Activated gamma-delta T cell (primary cell): Measurements from ENCODE around the gene GYS1.

Experiments used
- DNase-seq: peaks from one replicate; lab custom pipeline; 2025; lab: John Stamatoyannopoulos, UW

The GYS1 gene

GRCh38 chr19:48988860-48989259 lies 4.2 kb downstream of the GYS1 start:
- DNase-seq = no peak

DNA sequence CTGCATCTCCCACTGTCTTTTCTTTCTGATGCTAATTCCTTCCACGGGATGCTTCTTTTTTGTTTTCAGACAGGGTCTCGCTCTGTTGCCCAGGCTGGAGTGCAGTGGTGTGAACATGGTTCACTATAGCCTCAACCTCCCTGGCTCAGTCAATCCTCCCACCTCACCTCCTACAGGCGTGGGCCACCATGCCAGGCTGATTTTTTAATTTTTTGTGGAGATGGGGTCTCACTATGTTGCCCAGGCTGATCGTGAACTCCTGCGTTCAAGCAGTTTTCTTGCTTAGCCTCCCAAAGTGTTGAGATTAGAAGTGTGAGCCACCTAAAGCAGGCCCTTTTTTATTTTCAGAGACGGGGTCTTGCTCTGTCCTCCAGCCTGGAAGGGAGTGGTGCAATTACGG lies 4.8 kb downstream of the GYS1 start:
- no peak for DNase-seq

DNA sequence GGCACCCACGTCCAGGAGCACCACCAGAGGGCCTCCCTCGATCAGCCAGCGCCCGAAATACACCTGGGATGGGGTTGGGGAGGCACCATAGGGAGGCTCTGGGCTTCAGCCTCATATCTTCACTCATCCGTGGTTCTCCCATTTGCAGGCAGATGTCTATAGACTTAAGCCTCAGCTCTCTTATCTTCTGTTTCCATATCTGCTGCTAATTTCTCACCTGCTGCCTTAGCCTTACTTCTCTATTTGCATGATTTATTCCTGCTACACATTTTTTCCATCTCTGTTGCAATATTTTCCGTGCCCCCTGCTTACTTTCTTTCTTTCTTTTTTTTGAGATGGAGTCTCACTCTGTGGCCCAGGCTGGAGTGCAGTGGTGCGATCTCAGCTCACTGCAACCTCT lies 5.8 kb downstream of the GYS1 start:
- no peak for DNase-seq

GRCh38 chr19:48986211-48986610 lies 6.9 kb downstream of the GYS1 start:
- no peak for DNase-seq

- DNase-seq = no peak
Observed at GRCh38 chr19:48985711-48986110, 7.4 kb downstream of the GYS1 start.

DNA sequence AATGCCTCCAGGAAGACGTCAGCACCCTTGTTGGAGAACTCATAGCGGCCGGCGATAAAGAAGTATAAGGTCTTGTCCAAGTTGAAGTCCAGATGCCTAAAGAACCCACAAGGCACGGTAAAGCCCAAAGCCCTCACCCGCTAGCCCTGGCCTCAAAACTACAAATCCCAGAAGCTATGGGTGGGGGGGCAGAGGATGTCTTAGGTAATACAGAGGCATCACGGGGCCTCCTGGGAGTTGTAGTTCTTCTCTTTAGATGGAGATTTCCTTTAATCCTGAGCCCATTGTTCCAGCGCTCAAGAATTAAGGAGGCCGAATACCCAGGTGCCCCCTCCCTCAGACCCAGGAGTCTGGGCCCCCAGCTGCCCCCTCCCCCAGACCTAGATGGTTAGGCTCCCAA lies 10.8 kb downstream of the GYS1 start:
- no peak for DNase-seq

DNA sequence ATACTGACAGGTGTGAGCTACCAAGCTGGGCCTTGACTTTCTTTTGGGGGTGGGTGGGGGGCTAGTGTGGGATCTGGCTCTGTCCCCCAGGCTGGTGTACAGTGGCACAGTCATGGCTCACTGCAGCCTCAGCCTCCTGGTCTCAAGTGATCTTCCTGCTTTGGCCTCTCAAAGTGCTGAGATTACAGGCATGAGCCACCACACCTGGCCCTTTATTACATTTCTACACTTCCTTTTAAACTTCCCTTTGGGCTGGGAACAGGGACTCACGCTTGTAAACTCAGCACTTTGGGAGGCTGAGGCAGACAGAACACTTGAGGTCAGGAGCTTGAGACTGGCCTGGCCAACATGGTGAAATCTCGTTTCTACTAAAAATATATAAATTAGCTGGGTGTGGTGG lies 16.0 kb downstream of the GYS1 start:
- no peak for DNase-seq

GRCh38 chr19:48975947-48976847 lies 16.9 kb downstream of the GYS1 start:
- no peak for DNase-seq

DNA sequence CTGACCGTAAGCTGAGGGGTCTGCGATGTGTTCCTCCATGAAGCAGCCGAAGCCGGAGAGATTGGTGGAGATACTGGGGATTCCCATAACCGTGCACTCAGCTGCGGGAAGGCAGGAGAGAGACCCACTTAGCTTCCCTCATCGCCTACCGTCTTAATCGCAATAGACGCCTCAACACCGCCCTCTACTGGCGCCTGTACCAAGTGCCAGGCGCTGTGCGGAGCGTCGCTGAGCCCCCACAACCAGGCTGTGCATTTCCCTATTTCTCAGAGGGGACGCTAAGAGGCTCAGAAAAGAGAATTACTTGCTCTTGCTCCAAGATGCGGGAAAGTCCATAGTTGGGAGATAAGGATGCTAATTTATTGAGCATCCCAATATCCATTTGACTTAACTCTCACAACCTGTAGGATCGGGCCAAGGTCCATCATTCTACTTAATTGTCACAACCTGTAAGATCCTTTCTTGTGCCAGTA lies 22.1 kb downstream of the GYS1 start:
- no peak for DNase-seq

DNA sequence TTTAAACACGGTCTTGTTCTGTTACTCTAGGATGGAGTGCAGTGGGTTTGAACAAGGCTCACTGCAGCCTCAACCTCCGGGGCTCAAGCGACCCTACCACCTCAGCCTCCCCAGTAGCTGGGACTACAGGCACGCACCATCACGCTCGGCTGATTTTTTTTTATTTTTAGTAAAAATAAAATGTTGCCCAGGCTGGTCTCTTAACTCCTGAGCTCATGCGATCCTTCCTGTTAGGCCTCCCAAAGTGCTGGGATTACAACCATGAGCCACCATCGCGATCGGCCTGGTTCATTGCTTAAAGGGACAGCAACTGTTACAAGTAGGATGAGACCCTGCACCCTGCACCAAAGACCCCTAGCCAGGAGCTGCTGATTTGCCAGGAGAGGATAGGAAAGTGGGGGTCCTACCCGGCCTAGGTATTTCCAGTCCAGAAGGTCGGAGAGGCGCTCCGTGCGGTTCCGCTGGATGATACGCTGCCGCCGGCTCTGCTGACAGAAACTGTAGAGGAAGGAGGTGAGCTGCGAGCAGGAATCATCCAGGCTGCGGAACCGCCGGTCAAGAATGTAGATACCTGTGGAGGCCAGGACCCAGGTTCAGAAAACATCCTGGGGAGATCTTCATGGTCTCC lies 22.9 kb downstream of the GYS1 start:
- no peak for DNase-seq

DNA sequence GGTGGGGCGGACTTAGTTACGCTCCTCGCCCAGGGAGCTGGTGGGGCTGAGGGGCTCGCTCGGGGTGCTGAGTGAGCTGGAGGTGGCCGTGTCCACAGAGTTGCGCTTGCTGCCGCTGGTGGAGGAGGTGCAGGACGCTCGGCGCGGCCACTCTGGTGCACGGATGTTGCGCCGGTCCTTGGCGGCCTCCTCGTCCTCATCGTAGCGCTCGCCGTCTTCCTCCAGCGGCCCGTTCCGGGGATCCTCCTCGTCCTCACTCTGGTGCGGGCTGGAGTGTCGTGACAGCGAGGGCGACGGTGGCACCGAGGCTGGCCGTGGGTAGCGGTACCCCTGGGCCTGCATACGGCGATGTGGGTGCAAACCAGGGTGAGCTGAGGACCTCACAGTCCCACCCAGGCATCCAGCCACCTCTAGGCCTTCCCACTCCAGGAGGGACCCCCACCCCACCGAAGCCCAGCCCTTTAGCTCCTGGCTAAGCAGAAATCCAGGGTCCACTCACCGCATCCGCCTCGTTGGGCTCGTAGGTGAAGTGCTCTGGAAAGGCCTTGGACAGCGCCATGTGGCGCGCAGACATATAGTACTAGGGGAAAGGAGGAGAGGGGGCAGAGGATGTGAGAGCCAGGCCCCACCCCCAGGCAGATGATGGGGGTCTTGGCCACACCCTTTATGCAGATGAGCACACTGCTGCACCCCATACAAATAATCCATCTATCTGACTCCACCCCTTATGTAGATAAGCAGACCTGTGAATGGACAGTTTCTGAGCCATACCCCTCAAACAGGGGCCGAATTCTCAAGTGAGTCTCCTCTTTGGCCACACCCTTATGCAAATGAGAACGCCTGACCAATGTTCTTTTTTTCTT lies 23.6 kb downstream of the GYS1 start:
- DNase-seq = no peak

DNA sequence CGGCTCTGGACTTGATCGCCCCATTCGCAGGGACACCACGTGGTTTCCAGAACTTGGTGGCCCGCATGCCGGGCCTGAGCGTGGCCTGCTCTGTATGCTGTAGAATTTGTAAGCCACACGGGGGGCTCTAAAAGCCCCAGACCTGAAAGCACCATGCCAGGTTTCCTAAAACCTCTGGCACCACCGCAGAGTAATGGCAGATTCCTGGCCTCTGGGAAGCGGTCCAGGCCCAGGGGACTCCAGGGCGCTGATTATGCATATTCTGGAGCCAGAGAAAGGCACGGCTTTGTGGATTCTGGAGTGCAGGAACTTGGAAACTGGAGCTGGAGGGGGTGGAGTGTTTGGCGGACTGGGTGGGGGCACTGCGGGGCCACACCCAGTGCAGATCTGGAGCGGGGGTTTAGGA lies 24.3 kb downstream of the GYS1 start:
- DNase-seq = no peak

DNA sequence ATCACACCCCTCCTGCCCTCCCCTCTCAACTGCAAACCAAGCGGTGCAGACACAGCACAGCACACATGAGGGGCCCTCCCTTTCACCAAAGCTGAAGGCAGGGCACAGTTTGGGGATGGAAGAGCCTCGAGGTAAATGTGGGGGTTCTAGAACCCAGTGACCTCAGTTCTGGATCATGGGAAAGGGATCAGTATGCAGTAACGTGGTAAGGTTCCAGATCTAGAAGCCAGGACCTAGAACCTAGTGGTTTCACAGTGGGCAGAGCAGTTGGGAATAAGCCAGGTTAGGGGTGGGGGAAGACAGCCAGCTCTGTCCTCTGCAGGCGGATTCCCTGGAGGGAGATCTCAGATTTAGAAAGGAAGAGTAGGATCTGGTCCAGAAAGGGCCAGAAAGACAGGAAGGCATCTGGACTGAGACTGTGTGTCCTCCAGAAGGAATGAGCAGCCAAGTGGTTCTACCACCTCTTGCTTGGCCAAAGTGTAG lies 24.9 kb downstream of the GYS1 start:
- no peak for DNase-seq

DNA sequence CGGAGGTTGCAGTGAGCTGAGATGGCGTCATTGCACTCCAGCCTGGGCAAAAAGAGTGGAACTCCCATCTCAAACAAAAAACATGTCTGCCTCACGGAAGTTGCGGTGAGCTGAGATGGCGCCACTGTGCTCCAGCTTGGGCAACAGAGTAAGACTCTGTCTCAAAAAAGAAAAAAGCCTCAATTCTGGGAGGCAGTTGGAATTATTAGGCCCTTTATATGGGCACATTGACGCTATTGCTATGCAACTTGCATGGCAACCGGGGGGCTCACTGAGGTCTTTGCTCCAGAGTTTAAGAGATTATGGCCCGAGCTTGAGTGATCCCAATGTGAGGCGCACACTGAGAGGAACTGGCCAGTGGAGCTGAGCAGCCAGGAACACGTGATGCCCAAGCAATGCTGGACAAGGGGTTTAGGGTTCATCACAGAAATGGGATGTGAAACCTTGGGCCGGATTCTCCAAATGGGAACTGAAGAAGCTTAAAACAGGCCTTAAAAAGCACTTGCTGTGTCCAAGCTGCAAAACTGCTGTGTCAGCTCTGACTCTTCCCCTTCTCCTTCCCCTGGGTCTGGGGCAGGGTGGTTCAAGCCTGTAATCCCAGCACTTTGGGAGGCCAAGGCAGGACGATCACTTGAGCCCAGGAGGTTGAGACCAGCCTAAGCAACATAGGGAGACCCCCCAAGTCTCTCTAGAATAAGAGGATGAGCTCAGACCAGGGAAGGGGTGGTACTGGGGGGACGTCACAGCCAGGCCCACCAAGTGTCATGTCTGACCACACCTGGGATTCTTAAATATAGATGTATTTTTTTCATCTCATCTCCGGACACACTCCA lies 25.5 kb downstream of the GYS1 start:
- DNase-seq = no peak

GRCh38 chr19:48966541-48967345 lies 26.4 kb downstream of the GYS1 start:
- no peak for DNase-seq

DNA sequence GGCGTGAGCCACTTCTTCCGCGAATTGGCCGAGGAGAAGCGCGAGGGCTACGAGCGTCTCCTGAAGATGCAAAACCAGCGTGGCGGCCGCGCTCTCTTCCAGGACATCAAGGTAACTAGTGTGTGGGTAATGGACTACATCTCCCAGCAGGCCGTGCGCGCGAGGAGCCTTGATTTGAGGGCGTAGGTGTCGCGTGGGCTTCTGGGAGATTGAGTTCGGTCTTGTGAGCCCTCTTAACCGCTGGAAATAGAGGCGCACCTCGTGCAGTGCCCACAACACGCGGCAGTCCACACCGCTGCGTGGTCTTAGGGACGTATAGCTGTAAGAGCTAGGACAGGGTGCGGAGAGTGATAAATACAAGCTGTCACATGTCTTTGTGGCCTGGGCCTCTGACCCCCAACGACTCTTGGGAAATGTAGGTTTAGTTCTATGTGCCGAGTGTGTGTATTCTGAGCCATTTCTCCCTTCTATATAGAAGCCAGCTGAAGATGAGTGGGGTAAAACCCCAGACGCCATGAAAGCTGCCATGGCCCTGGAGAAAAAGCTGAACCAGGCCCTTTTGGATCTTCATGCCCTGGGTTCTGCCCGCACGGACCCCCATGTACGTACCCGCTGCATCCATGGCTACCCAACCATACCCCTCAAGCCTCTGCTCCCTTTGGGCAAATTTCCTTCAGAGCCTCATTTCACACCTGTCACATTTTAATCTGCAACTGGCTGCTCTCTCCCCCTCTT lies 27.1 kb downstream of the GYS1 start:
- peak; percentile 65 for DNase-seq

DNA sequence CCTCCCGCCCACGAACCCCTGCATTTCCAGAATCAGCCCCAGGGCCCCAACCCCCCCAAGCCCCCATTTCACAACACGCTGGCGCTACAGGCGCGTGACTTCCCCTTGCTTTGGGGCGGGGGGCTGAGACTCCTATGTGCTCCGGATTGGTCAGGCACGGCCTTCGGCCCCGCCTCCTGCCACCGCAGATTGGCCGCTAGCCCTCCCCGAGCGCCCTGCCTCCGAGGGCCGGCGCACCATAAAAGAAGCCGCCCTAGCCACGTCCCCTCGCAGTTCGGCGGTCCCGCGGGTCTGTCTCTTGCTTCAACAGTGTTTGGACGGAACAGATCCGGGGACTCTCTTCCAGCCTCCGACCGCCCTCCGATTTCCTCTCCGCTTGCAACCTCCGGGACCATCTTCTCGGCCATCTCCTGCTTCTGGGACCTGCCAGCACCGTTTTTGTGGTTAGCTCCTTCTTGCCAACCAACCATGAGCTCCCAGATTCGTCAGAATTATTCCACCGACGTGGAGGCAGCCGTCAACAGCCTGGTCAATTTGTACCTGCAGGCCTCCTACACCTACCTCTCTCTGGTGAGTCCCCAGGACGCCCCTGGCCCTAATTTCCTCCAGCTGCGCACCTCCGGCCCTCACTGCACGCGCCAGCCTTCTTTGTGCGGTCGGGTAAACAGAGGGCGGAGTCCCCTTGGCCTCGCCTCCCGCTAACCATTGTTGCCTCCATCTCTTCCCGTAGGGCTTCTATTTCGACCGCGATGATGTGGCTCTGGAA lies 27.9 kb downstream of the GYS1 start, which contains the start of gene FTL:
TSS of gene FTL (plus strand) at position 270 of the 766 bp plus-strand sequence. CDS start at position 469, 199 bp downstream.
- peak; percentile 75 for DNase-seq

- DNase-seq = no peak
Observed at GRCh38 chr19:48964205-48965039, 28.7 kb downstream of the GYS1 start.
